Panc1 (cell line): Measurements from ENCODE around the gene DDAH1. TPM values are rescaled to one million over a fixed set of nuclear protein-coding genes. Genes with fewer than 3 reads are reported as not detected.
A peak's percentile ranks its signal among the peaks of the same experiment; 100 is the strongest.

Experiments used
- ATAC-seq: fragments of 200-7000 bp; cut with Tn5 transposase; 2 replicates; pipeline ENCODE4 v1.9.1; 2020; ENCODE audit warnings: mild to moderate bottlenecking, moderate library complexity
- BruUV-seq: library from RNA; stranded (reverse); fragments of 400-500 nt; replicated peaks from 2 replicates; lab custom pipeline; 2021; lab: Mats Ljungman, UMichigan
- CTCF ChIA-PET: fragments of 300-600 bp; sonication (Branson Sonifier 250); formaldehyde crosslinking; loops from one replicate; lab custom pipeline; 2022; ENCODE audit warnings: antibody characterized with exemption; lab: Charles Lee
- POLR2A ChIA-PET: fragments of 300-600 bp; sonication (Branson Sonifier 250); formaldehyde crosslinking; loops from one replicate; lab custom pipeline; 2022; ENCODE audit warnings: antibody characterized with exemption; lab: Charles Lee
- DNase-seq: peaks from one replicate; pipeline ENCODE4 v3.0.0-alpha.2; 2010; ENCODE audit warnings: low read depth, low spot score
- H3K27ac ChIP-seq: 2 replicates; pipeline ENCODE4 v1.5.1; 2011; ENCODE audit warnings: mild to moderate bottlenecking, low read length, inconsistent platforms
- H3K27me3 ChIP-seq: fragments of 200-500 bp; sonication (Bioruptor generic); 2 replicates; pipeline ENCODE4 v1.6.0; 2014; ENCODE audit warnings: low read length, inconsistent platforms; ENCODE audit not compliant: control insufficient read depth, insufficient read depth
- H3K36me3 ChIP-seq: fragments of 200-500 bp; sonication (Bioruptor generic); 2 replicates; pipeline ENCODE4 v1.5.1; 2014; ENCODE audit warnings: inconsistent platforms, mild to moderate bottlenecking, low read length, moderate library complexity; ENCODE audit not compliant: control insufficient read depth, insufficient read depth
- H3K4me1 ChIP-seq: 2 replicates; pipeline ENCODE4 v1.5.1; 2011; ENCODE audit warnings: inconsistent platforms, mild to moderate bottlenecking, low read length, moderate library complexity; ENCODE audit not compliant: control insufficient read depth, insufficient read depth
- H3K4me3 ChIP-seq, 2 experiments: 2 replicates each; pipeline ENCODE4 v1.5.1; 2011 to 2012; ENCODE audit warnings: low read depth in 2 of 2, low read length in 2 of 2, mild to moderate bottlenecking in 2 of 2, inconsistent platforms in 1 of 2, moderate library complexity in 1 of 2
- H3K9me3 ChIP-seq: fragments of 200-500 bp; sonication (Bioruptor generic); 2 replicates; pipeline ENCODE4 v1.5.1; 2014; ENCODE audit warnings: low read depth, mild to moderate bottlenecking, inconsistent platforms, low read length, moderate library complexity; ENCODE audit not compliant: control insufficient read depth, insufficient read depth
- CTCF ChIP-seq: fragments of 450-650 bp; IDR thresholded peaks from 2 replicates; pipeline ENCODE4 v1.5.1; 2017; ENCODE audit warnings: mild to moderate bottlenecking
- POLR2AphosphoS5 ChIP-seq: IDR thresholded peaks from 2 replicates; pipeline ENCODE4 v1.6.1; 2012; ENCODE audit warnings: mild to moderate bottlenecking, low read depth, low read length, moderate library complexity
- REST ChIP-seq, 2 experiments: IDR thresholded peaks; 2 replicates each; pipeline ENCODE4 v1.6.1; 2011 to 2012; ENCODE audit warnings: low read depth in 2 of 2, control low read depth in 1 of 2, low read length in 1 of 2, mild to moderate bottlenecking in 1 of 2, moderate library complexity in 1 of 2; ENCODE audit not compliant: insufficient read depth in 1 of 2
- SIN3A ChIP-seq: IDR thresholded peaks from 2 replicates; pipeline ENCODE4 v1.6.1; 2012; ENCODE audit warnings: low read depth, mild to moderate bottlenecking, low read length, moderate library complexity, borderline replicate concordance; ENCODE audit not compliant: insufficient read depth
- TCF7L2 ChIP-seq: IDR thresholded peaks from 2 replicates; pipeline ENCODE4 v1.6.1; 2011; ENCODE audit warnings: mild to moderate bottlenecking, low read depth, low read length, inconsistent platforms
- in situ Hi-C: cut with HindIII; loops from 2 replicates; pipeline ENCODE4 v1.10.0; 2016; ENCODE audit warnings: low sequenced_read_pairs, low pct_unique_long_range_greater_than_20kb
- intact Hi-C: fragments of 100-400 bp; cut with micrococcal nuclease; formaldehyde crosslinking; loops from one replicate; pipeline ENCODE4 v1.10.0; 2022; ENCODE audit not compliant: unreplicated experiment
- total RNA-seq: library from RNA; stranded (reverse); gene quantifications from one replicate; pipeline ENCODE4 v1.2.1, GENCODE V29; 2021; ENCODE audit not compliant: unreplicated experiment

DDAH1 gene
- total RNA-seq, 1 experiment from 2014 or later = 85.4 TPM

DNA sequence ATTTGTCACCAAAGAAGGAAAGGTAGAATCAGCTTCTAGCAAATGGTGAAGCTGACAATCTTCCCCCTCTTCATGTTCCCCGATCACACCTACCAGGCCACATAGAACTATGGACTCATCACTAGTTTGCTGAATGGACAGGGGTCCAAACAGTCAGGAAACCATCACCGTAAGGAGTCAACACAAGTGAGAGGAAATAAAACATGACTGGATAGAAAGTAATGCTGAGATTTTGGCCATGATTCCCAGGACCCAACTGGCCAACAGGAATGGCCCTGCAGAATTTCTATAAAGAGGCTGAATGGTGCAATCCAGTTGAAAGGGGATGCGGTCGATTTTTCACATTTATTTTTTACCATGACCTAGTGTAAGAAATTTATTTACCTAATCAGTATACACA, 10.7 kb downstream of the DDAH1 start:
- no peak overlapping the region for H3K4me3 ChIP-seq
- H3K9me3 ChIP-seq = no peaks in the 10 kb centered on the region
- POLR2A ChIA-PET = no interaction called here
- DNase-seq (no peak), ATAC-seq (no peak)
- peak overlapping the region; percentile 19; the same call in 1 of the 2 replicates for H3K27ac ChIP-seq
- CTCF ChIA-PET = no interaction called here
- H3K36me3 ChIP-seq = no peaks in the 10 kb centered on the region
- H3K27me3 ChIP-seq = no peaks in the 10 kb centered on the region
- intact Hi-C loops = no loop called here
- BruUV-seq = no TSS peak
- H3K4me1 ChIP-seq = peaks cover 42% of the 10 kb centered on the region
- in situ Hi-C loops = no loop called here
- no peak for TF ChIP-seq TCF7L2
- no peak for TF ChIP-seq POLR2AphosphoS5
- TF ChIP-seq SIN3A = no peak

- CTCF ChIA-PET = no interaction called here
- Histone ChIP-seq H3K27ac (peak overlapping the region; percentile 19; the same call in 1 of the 2 replicates), H3K27me3 (no peaks in the 10 kb centered on the region), H3K36me3 (no peaks in the 10 kb centered on the region), H3K4me3 (no peak overlapping the region), H3K4me1 (peaks cover 41% of the 10 kb centered on the region), H3K9me3 (no peaks in the 10 kb centered on the region)
- TF ChIP-seq CTCF = no peak
- TF ChIP-seq POLR2AphosphoS5 = no peak
- TF ChIP-seq SIN3A = no peak
- TF ChIP-seq REST (IDR thresholded peaks at IDR 0.05; ENCODE audit: insufficient read depth in 1 of 2, low read depth in 2 of 2, low read length in 1 of 2) = no peak
- no peak for TF ChIP-seq TCF7L2
- in situ Hi-C loops (no loop called here), intact Hi-C loops (no loop called here)
- ATAC-seq = no peak
- DNase-seq = no peak
- BruUV-seq = no TSS peak
- POLR2A ChIA-PET = no interaction called here
Measured at GRCh38 chr1:85453640-85454194, 11.2 kb downstream of the DDAH1 start.

- Histone ChIP-seq H3K36me3 (no peaks in the 10 kb centered on the region), H3K4me3 (no peak overlapping the region), H3K4me1 (peaks cover 41% of the 10 kb centered on the region), H3K27ac (peak overlapping the region; percentile 19; the same call in 1 of the 2 replicates), H3K9me3 (no peaks in the 10 kb centered on the region), H3K27me3 (no peaks in the 10 kb centered on the region)
- ChIA-PET CTCF (interaction anchor here (0.6 kb wide), 1 partner anchor 124 kb away, joined by 3 read pairs; no protein-coding TSS in a partner anchor), POLR2A (interaction anchor here (0.6 kb wide), 1 partner anchor 880 kb away, joined by 3 read pairs; no protein-coding TSS in a partner anchor)
- intact Hi-C loops (no loop called here), in situ Hi-C loops (no loop called here)
- ATAC-seq (no peak), DNase-seq (no peak)
- BruUV-seq = no TSS peak
- TF ChIP-seq TCF7L2 (no peak), SIN3A (no peak), CTCF (no peak), REST (IDR thresholded peaks at IDR 0.05; ENCODE audit: insufficient read depth in 1 of 2, low read depth in 2 of 2, low read length in 1 of 2) (no peak), POLR2AphosphoS5 (no peak)
Measured at GRCh38 chr1:85452948-85453347, 12.0 kb downstream of the DDAH1 start.
